K562 (cell line): ENCODE measurements around the gene DDX5. TPM values are rescaled to one million over a fixed set of nuclear protein-coding genes. Genes with fewer than 3 reads are reported as not detected.

ENCODE experiments used
- ATAC-seq: fragments of 200-7000 bp; cut with Tn5 transposase; 3 replicates; pipeline ENCODE4 v1.9.1; 2020; ENCODE audit warnings: moderate library complexity
- BruUV-seq: library from RNA; stranded (reverse); fragments of 400-500 nt; replicated peaks from 2 replicates; lab custom pipeline; 2021; lab: Mats Ljungman, UMichigan
- CTCF ChIA-PET: fragments of 300-600 bp; formaldehyde crosslinking; extraction: SDS; loops from one replicate; lab custom pipeline; 2021; ENCODE audit warnings: low intra/inter-chr PET ratio; lab: Yijun Ruan, JAX
- POLR2A ChIA-PET: fragments of 300-600, 350-650 bp; sonication (Branson Sonifier 250); formaldehyde crosslinking; extraction: SDS; loops from one replicate; lab custom pipeline; 2021; ENCODE audit warnings: antibody characterized with exemption, inconsistent platforms; lab: Yijun Ruan, JAX
- DNase-seq, 4 experiments: peaks; one replicate each; pipeline versions ENCODE4 v3.0.0 to v3.0.0-alpha.2; 2011 to 2018; ENCODE audit warnings: low spot score in 3 of 4, mixed read lengths in 3 of 4; ENCODE audit errors: extremely low read depth in 1 of 4
- FAIRE-seq: peaks from 2 replicates; lab custom pipeline; 2011; peaks lifted over from hg19 to GRCh38; lab: Jason Lieb, UNC
- H2AFZ ChIP-seq: 2 replicates; pipeline ENCODE4 v1.6.0; 2011; ENCODE audit warnings: low read depth, low read length, control low read depth, inconsistent platforms
- H3K27ac ChIP-seq: fragments of 200-600 bp; 3 replicates; pipeline ENCODE4 v1.8.0; 2011; ENCODE audit warnings: low read depth, mild to moderate bottlenecking, control low read depth, inconsistent platforms, low read length, moderate library complexity, mixed read lengths; ENCODE audit errors: extremely low read depth
- H3K27me3 ChIP-seq, 2 experiments: fragments of 300-600 bp in 1 of 2; 2 replicates in 1 of 2; 3 replicates in 1 of 2; pipeline versions ENCODE4 v1.6.0 to v1.8.0; 2011; ENCODE audit warnings: inconsistent platforms in 2 of 2, low read length in 2 of 2, mild to moderate bottlenecking in 1 of 2, mixed read lengths in 1 of 2, moderate library complexity in 1 of 2; ENCODE audit not compliant: control insufficient read depth in 2 of 2, insufficient read depth in 2 of 2
- H3K36me3 ChIP-seq: fragments of 300-600 bp; 3 replicates; pipeline ENCODE4 v1.8.0; 2011; ENCODE audit warnings: mild to moderate bottlenecking, low read length, inconsistent platforms; ENCODE audit not compliant: control insufficient read depth, insufficient read depth
- H3K4me1 ChIP-seq, 2 experiments: fragments of 200-600 bp in 1 of 2; replicated peaks in 1 of 2; 2 replicates in 1 of 2; 3 replicates in 1 of 2; pipeline versions ENCODE4 v1.5.1 to v1.8.0; 2011; ENCODE audit warnings: inconsistent platforms in 2 of 2, low read length in 2 of 2, mild to moderate bottlenecking in 1 of 2, mixed read lengths in 1 of 2, moderate library complexity in 1 of 2; ENCODE audit not compliant: control insufficient read depth in 2 of 2, insufficient read depth in 2 of 2
- H3K4me2 ChIP-seq: 2 replicates; pipeline ENCODE4 v1.6.1; 2011; ENCODE audit warnings: low read length, control low read depth, inconsistent platforms, mixed read lengths; ENCODE audit not compliant: insufficient read depth
- H3K4me3 ChIP-seq: fragments of 200-600 bp; sonication (generic), shearing (Covaris generic); 2 replicates; pipeline ENCODE4 v1.5.1; 2016; ENCODE audit warnings: control low read depth, inconsistent platforms
- H3K79me2 ChIP-seq: fragments of 200-600 bp; 3 replicates; pipeline ENCODE4 v1.8.0; 2011; ENCODE audit warnings: low read length, inconsistent platforms; ENCODE audit not compliant: control insufficient read depth, insufficient read depth
- H3K9ac ChIP-seq, 2 experiments: 2 replicates each; pipeline versions ENCODE4 v1.6.0 to v1.6.1; 2011; ENCODE audit warnings: low read depth in 2 of 2, low read length in 2 of 2, control low read depth in 1 of 2, inconsistent platforms in 1 of 2, mild to moderate bottlenecking in 1 of 2, mixed read lengths in 1 of 2; ENCODE audit not compliant: insufficient read depth in 1 of 2
- H3K9me1 ChIP-seq: one replicate; pipeline ENCODE4 v1.6.0; 2011; ENCODE audit warnings: inconsistent platforms, mild to moderate bottlenecking, low read length, moderate library complexity; ENCODE audit not compliant: control insufficient read depth, insufficient read depth
- H3K9me3 ChIP-seq: replicated peaks from 2 replicates; pipeline ENCODE4 v1.5.1; 2011; ENCODE audit warnings: low read depth, low read length, inconsistent platforms; ENCODE audit not compliant: control insufficient read depth, insufficient read depth
- H4K20me1 ChIP-seq: replicated peaks from 2 replicates; pipeline ENCODE4 v1.6.1; 2011; ENCODE audit warnings: low read length, inconsistent platforms, mixed read lengths; ENCODE audit not compliant: control insufficient read depth, insufficient read depth
- CREBBP ChIP-seq: IDR thresholded peaks from one replicate; pipeline ENCODE4 v1.6.1; 2012; ENCODE audit warnings: low read depth, mild to moderate bottlenecking, control low read depth, inconsistent platforms, low read length
- CTCF ChIP-seq, 3 experiments: IDR thresholded peaks in 2 of 3; conservative IDR thresholded peaks in 1 of 3; 2 replicates each; pipeline ENCODE4 v1.5.1; 2011 to 2012; ENCODE audit warnings: low read length in 3 of 3, mild to moderate bottlenecking in 3 of 3, control low read depth in 2 of 3, improper control_type of control experiment in 1 of 3, inconsistent platforms in 1 of 3, low read depth in 1 of 3, mixed read lengths in 1 of 3, moderate library complexity in 1 of 3; ENCODE audit not compliant: insufficient read depth in 2 of 3
- GTF2A2 ChIP-seq: IDR thresholded peaks from 2 replicates; pipeline ENCODE4 v1.6.1; 2016; ENCODE audit warnings: mild to moderate bottlenecking, missing genetic modification characterization, missing compliant biosample characterization
- MEIS2 ChIP-seq: fragments of 450-650 bp; IDR thresholded peaks from 2 replicates; pipeline ENCODE4 v1.6.1; 2014; ENCODE audit warnings: mild to moderate bottlenecking; ENCODE audit not compliant: partially characterized antibody
- PML ChIP-seq: IDR thresholded peaks from 2 replicates; pipeline ENCODE4 v1.6.1; 2012; ENCODE audit warnings: low read length, inconsistent platforms
- TAL1 ChIP-seq: fragments of 450-650 bp; IDR thresholded peaks from 2 replicates; pipeline ENCODE4 v1.6.1; 2016; ENCODE audit warnings: mild to moderate bottlenecking
- TSC22D4 ChIP-seq: fragments of 450-650 bp; IDR thresholded peaks from 2 replicates; pipeline ENCODE4 v1.6.1; 2016; ENCODE audit warnings: missing genetic modification characterization, missing biosample characterization, control low read depth
- WGBS: fragments of 100-300 bp; shearing (Covaris generic); methylation state at CpG from one replicate; pipeline ENCODE4 v1.1.6; 2016; ENCODE audit warnings: low coverage, mixed read lengths; ENCODE audit not compliant: insufficient coverage; ENCODE audit errors: missing lambda C conversion rate; 5-methylcytosine and 5-hydroxymethylcytosine counted together
- in situ Hi-C: fragments of 300-500 bp; cut with MboI; formaldehyde crosslinking; loops from 4 replicates; pipeline ENCODE4 v1.15.0; 2018; ENCODE audit warnings: inconsistent platforms, mixed read lengths
- intact Hi-C: fragments of 100-400 bp; cut with micrococcal nuclease; formaldehyde crosslinking; loops from 2 replicates; pipeline ENCODE4 v1.14.2; 2022
- polyA plus RNA-seq, 8 experiments: library from polyadenylated mRNA; depleted of rRNA in 4 of 8; stranded (reverse) in 5 of 8; unstranded in 3 of 8; fragments of >200 nt; fragmentation: Nextera tagmentation in 2 of 8; fragmentation: Illumina TruSeq in 1 of 8; extraction: Ambion mirVana in 2 of 8; extraction: Trizol in 1 of 8; gene quantifications; 2 replicates each; pipeline versions ENCODE4 v1.2.1 to v1.2.3, GENCODE V29; 2011 to 2014; ENCODE audit warnings: inconsistent platforms in 1 of 8, missing spikeins in 1 of 8
- total RNA-seq, 7 experiments: library from RNA; depleted of rRNA in 6 of 7; stranded (reverse); fragments of >200 nt in 6 of 7; fragmentation: Illumina TruSeq in 2 of 7; extraction: Trizol in 2 of 7; gene quantifications; 2 replicates each; pipeline versions ENCODE4 v1.2.1 to v1.2.3, GENCODE V29; 2011 to 2021; ENCODE audit warnings: low replicate concordance in 1 of 7
- TF ChIP-seq, protein P1 (sequence below), 2 experiments: IDR thresholded peaks; 2 replicates each; pipeline ENCODE4 v1.6.1; 2011; ENCODE audit warnings: borderline replicate concordance in 1 of 2, control low read depth in 1 of 2, low read depth in 1 of 2, low read length in 1 of 2, mild to moderate bottlenecking in 1 of 2, mixed read lengths in 1 of 2, moderate library complexity in 1 of 2; ENCODE audit not compliant: insufficient read depth in 1 of 2, insufficient read length in 1 of 2, poor library complexity in 1 of 2, severe bottlenecking in 1 of 2; ENCODE audit errors: extremely low read depth in 1 of 2
- TF ChIP-seq, protein P2 (sequence below): fragments of 250-450 bp; sonication (Bioruptor Pico); IDR thresholded peaks from 2 replicates; pipeline ENCODE4 v1.4.0; 2020

DDX5 gene
- total and polyA plus RNA-seq, 9 of the 15 experiments (the other 6 are each of a cell fraction or from before 2014, with no cell fraction given), result 306 to 1,639 (median 604) TPM

DNA sequence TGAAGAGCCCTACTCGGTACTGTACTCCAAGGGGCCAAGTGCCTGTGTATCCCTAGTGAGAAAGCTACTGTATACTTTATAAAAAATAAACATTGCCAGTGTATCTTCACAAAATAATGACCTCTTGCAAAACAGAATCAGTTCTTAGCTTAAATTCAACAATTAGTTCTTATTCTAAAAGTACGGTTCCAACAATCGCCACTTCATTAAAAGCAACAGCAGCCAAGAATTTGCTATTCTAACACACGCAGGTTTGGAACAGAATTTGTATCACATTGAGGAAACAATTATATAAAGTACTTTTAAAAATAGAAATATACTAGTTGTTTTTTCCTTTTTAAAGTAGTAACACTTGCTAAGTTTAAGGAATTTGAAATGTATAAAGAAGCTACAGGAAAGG, 49.2 kb upstream of the DDX5 start:
- in situ Hi-C loops (no loop called here), intact Hi-C loops (no loop called here)
- no peaks in the 10 kb centered on the region for H3K27me3 ChIP-seq
- no peaks in the 10 kb centered on the region for H3K9me1 ChIP-seq
- H3K4me3 ChIP-seq, result no peak overlapping the region
- H3K9ac ChIP-seq, result no peak overlapping the region
- no peaks in the 10 kb centered on the region for H3K9me3 ChIP-seq
- FAIRE-seq (no peak), ATAC-seq (no peak), DNase-seq (no peak)
- ChIA-PET POLR2A (interaction anchor here (1.1 to 3.4 kb wide), 4 partner anchors 10 to 17 kb away, joined by 3 to 15 read pairs (median 6); no protein-coding TSS in a partner anchor), CTCF (no interaction called here)
- no TSS peak for BruUV-seq
- no peaks in the 10 kb centered on the region for H3K79me2 ChIP-seq
- H3K36me3 ChIP-seq, result peaks cover 24% of the 10 kb centered on the region; the same call in 1 of the 3 replicates
- no peak overlapping the region for H2AFZ ChIP-seq
- H3K27ac ChIP-seq, result no peak overlapping the region
- TF ChIP-seq PML (no peak), CTCF (IDR thresholded peaks at IDR 0.05 in 2 of 3, conservative IDR thresholded peaks at IDR 0.05 in 1 of 3; ENCODE audit: insufficient read depth in 2 of 3, low read depth in 1 of 3, low read length in 3 of 3) (no peak), MEIS2 (no peak), CREBBP (no peak), TSC22D4 (tag) (no peak), GTF2A2 (tag) (no peak), TAL1 (no peak)
- TF ChIP-seq, protein P1, sequence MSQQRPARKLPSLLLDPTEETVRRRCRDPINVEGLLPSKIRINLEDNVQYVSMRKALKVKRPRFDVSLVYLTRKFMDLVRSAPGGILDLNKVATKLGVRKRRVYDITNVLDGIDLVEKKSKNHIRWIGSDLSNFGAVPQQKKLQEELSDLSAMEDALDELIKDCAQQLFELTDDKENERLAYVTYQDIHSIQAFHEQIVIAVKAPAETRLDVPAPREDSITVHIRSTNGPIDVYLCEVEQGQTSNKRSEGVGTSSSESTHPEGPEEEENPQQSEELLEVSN (IDR thresholded peaks at IDR 0.05; ENCODE audit: borderline replicate concordance in 1 of 2, extremely low read depth in 1 of 2, insufficient read depth in 1 of 2, insufficient read length in 1 of 2, low read depth in 1 of 2, low read length in 1 of 2, poor library complexity in 1 of 2, severe bottlenecking in 1 of 2), result no peak
- TF ChIP-seq, protein P2, sequence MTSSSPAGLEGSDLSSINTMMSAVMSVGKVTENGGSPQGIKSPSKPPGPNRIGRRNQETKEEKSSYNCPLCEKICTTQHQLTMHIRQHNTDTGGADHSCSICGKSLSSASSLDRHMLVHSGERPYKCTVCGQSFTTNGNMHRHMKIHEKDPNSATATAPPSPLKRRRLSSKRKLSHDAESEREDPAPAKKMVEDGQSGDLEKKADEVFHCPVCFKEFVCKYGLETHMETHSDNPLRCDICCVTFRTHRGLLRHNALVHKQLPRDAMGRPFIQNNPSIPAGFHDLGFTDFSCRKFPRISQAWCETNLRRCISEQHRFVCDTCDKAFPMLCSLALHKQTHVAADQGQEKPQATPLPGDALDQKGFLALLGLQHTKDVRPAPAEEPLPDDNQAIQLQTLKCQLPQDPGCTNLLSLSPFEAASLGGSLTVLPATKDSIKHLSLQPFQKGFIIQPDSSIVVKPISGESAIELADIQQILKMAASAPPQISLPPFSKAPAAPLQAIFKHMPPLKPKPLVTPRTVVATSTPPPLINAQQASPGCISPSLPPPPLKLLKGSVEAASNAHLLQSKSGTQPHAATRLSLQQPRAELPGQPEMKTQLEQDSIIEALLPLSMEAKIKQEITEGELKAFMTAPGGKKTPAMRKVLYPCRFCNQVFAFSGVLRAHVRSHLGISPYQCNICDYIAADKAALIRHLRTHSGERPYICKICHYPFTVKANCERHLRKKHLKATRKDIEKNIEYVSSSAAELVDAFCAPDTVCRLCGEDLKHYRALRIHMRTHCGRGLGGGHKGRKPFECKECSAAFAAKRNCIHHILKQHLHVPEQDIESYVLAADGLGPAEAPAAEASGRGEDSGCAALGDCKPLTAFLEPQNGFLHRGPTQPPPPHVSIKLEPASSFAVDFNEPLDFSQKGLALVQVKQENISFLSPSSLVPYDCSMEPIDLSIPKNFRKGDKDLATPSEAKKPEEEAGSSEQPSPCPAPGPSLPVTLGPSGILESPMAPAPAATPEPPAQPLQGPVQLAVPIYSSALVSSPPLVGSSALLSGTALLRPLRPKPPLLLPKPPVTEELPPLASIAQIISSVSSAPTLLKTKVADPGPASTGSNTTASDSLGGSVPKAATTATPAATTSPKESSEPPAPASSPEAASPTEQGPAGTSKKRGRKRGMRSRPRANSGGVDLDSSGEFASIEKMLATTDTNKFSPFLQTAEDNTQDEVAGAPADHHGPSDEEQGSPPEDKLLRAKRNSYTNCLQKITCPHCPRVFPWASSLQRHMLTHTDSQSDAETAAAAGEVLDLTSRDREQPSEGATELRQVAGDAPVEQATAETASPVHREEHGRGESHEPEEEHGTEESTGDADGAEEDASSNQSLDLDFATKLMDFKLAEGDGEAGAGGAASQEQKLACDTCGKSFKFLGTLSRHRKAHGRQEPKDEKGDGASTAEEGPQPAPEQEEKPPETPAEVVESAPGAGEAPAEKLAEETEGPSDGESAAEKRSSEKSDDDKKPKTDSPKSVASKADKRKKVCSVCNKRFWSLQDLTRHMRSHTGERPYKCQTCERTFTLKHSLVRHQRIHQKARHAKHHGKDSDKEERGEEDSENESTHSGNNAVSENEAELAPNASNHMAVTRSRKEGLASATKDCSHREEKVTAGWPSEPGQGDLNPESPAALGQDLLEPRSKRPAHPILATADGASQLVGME (CRISPR knock-in tag), result no peak
- no peak overlapping the region for H3K4me2 ChIP-seq
- WGBS, result 86% methylated on average over 4 of the region's 4 CpGs
- peaks cover 0 to 5% of the 10 kb centered on the region in 2 experiments; a peak in 2 of 5 replicates for H3K4me1 ChIP-seq
- H4K20me1 ChIP-seq, result no peaks in the 10 kb centered on the region
